Mononuclear cell (primary cell): ENCODE data around the gene HS3ST1. TPM values are rescaled to one million over a fixed set of nuclear protein-coding genes. Genes with fewer than 3 reads are reported as not detected.
"Not testable (repeated sequence)": the region's sequence is repeated elsewhere in the genome, so short reads cannot be mapped to it uniquely, and the experiment has no call there.

Source experiments
- H3K27me3 ChIP-seq: 2 replicates; pipeline ENCODE4 v1.6.0; 2011; ENCODE audit warnings: low read length, control low read depth; ENCODE audit not compliant: insufficient read depth
- H3K4me1 ChIP-seq: 2 replicates; pipeline ENCODE4 v1.5.1; 2011; ENCODE audit warnings: mild to moderate bottlenecking, low read length, control low read depth; ENCODE audit not compliant: insufficient read depth
- H3K4me3 ChIP-seq: 2 replicates; pipeline ENCODE4 v1.5.1; 2011; ENCODE audit warnings: mild to moderate bottlenecking, low read length, moderate library complexity
- H3K9me3 ChIP-seq: 2 replicates; pipeline ENCODE4 v1.5.1; 2011; ENCODE audit warnings: low read depth, mild to moderate bottlenecking, control low read depth, low read length
- total RNA-seq: library from RNA; depleted of rRNA; stranded (reverse); fragments of >200 nt; gene quantifications from one replicate; pipeline ENCODE4 v1.2.3, GENCODE V29; 2012

Gene HS3ST1
- total RNA-seq, 1 donor: 0.10 TPM

GRCh38 chr4:11397819-11398610 is 30.7 kb downstream of the HS3ST1 start:
- no peaks in the 10 kb centered on the region for H3K4me1 ChIP-seq
- H3K27me3 ChIP-seq: no peaks in the 10 kb centered on the region

GRCh38 chr4:11397146-11397545 is 31.5 kb downstream of the HS3ST1 start:
- Histone ChIP-seq H3K27me3 (no peaks in the 10 kb centered on the region), H3K4me3 (no peak overlapping the region), H3K4me1 (no peaks in the 10 kb centered on the region), H3K9me3 (no peaks in the 10 kb centered on the region)

More at GRCh38 chr4:11397819-11398610, 30.7 kb downstream of the HS3ST1 start:
- Histone ChIP-seq H3K4me3 (no peak overlapping the region), H3K9me3 (no peaks in the 10 kb centered on the region)

GRCh38 chr4:11393551-11393950 is 35.1 kb downstream of the HS3ST1 start:
- Histone ChIP-seq H3K4me1 (no peaks in the 10 kb centered on the region), H3K9me3 (no peaks in the 10 kb centered on the region), H3K27me3 (no peaks in the 10 kb centered on the region), H3K4me3 (no peak overlapping the region)

DNA sequence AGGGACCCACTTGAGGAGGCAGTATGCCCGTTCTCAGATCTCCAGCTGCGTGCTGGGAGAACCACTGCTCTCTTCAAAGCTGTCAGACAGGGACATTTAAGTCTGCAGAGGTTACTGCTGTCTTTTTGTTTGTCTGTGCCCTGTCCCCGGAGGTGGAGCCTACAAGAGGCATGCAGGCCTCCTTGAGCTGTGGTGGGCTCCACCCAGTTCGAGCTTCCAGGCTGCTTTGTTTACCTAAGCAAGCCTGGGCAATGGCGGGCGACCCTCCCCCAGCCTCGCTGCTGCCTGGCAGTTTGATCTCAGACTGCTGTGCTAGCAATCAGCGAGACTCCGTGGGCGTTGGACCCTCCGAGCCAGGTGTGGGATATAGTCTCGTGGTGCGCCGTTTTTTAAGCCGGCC is 44.6 kb downstream of the HS3ST1 start:
- not testable (repeated sequence) for H3K27me3 ChIP-seq, H3K4me3 ChIP-seq, H3K9me3 ChIP-seq, H3K4me1 ChIP-seq

- H3K4me1 ChIP-seq: no peaks in the 10 kb centered on the region
These were observed 52.1 kb downstream of the HS3ST1 start for GRCh38 chr4:11376571-11376970.

GRCh38 chr4:11376146-11376545 is 52.5 kb downstream of the HS3ST1 start:
- H3K9me3 ChIP-seq: no peaks in the 10 kb centered on the region
- H3K27me3 ChIP-seq: no peaks in the 10 kb centered on the region
- H3K4me3 ChIP-seq: no peak overlapping the region
- no peaks in the 10 kb centered on the region for H3K4me1 ChIP-seq

More at GRCh38 chr4:11376571-11376970, 52.1 kb downstream of the HS3ST1 start:
- no peaks in the 10 kb centered on the region for H3K27me3 ChIP-seq
- no peaks in the 10 kb centered on the region for H3K9me3 ChIP-seq
- no peak overlapping the region for H3K4me3 ChIP-seq

DNA sequence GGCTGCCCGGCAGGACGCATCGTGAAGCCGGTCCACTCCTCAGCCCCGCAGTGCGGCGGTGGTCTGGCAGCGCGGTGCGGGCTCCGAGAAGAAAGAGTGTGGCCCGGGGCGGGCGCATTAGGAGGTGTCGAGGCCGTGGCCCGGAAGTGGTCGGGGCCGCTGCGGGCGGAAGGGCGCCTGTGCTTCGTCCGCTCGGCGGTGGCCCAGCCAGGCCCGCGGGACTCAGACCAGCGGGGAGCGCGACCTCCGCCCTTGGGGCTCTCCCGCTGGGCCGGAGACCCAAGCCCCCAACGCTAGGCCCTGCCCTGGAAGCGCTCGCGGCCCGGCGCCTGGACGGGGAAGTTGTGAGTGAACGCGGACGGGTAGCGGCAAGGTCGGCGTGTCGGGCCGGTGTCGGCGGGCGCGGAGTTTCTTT is 60.0 kb downstream of the HS3ST1 start:
- H3K27me3 ChIP-seq: peaks cover 5% of the 10 kb centered on the region
- no peaks in the 10 kb centered on the region for H3K9me3 ChIP-seq
- H3K4me1 ChIP-seq: no peaks in the 10 kb centered on the region
- H3K4me3 ChIP-seq: no peak overlapping the region

DNA sequence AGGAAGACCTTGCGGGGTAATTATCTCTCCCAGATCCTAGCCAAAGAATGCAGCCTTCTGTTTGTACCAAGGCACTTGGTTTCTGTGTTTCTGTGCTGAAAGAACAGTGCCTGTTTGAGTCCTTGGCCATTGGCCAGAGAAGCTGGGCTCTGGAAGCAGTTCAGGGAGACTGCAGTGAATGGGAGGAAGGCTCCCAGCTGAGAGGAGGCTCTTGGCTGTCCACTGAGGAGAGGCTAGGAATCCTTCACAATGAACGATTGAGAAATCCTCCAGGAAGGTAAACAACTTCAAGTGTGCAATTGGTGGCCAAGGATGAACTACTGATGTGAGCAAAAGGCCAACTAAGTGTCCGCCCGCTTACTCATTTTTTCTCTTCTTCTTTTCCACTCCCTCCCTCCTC is 61.3 kb downstream of the HS3ST1 start:
- no peak overlapping the region for H3K4me3 ChIP-seq
- H3K9me3 ChIP-seq: no peaks in the 10 kb centered on the region
- no peaks in the 10 kb centered on the region for H3K4me1 ChIP-seq
- peaks cover 5% of the 10 kb centered on the region for H3K27me3 ChIP-seq

GRCh38 chr4:11366859-11367258 is 61.8 kb downstream of the HS3ST1 start:
- Histone ChIP-seq H3K4me3 (no peak overlapping the region), H3K9me3 (no peaks in the 10 kb centered on the region), H3K4me1 (no peaks in the 10 kb centered on the region), H3K27me3 (peaks cover 5% of the 10 kb centered on the region)

DNA sequence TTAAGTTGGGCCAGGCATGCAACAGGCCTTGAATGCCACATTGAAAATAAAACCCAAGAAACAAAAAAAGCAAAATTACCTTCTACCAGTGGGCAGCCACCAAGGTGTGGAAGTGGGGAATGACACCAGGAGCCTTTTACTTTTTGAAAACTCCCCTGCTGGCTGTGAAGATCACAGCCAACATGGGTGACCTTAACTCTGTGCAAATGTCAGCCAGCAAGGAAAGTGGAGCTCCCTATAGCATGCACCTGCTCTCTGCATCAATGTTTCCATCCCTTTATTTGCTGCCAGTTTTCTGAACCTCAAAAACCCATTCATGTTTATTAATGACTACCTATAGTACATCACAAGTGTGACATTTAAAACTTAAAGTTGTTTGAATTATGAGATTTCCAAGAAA is 63.7 kb downstream of the HS3ST1 start:
- no peaks in the 10 kb centered on the region for H3K4me1 ChIP-seq
- peaks cover 5% of the 10 kb centered on the region for H3K27me3 ChIP-seq
- H3K4me3 ChIP-seq: no peak overlapping the region
- H3K9me3 ChIP-seq: no peaks in the 10 kb centered on the region

DNA sequence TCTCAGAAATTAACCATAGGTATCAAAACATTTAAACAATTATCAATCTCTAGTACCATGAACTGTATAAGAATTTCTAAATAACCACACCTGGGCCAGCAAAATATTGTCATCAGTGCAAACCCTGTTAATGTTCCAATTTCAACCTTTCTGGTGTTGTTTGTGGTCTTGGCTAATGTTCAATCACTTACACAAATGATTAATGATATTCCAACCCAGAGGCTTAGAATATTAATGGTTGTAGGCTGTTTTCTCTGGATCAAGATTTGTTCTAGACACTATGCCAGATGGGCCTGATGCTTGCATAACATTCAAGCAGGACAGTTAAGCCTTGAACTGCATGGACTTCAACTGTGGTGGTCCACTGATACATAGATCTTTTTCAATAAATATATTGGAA is 69.1 kb downstream of the HS3ST1 start:
- no peaks in the 10 kb centered on the region for H3K9me3 ChIP-seq
- no peak overlapping the region for H3K4me3 ChIP-seq
- H3K27me3 ChIP-seq: no peaks in the 10 kb centered on the region
- no peaks in the 10 kb centered on the region for H3K4me1 ChIP-seq

- Histone ChIP-seq H3K9me3 (no peaks in the 10 kb centered on the region), H3K4me3 (no peak overlapping the region), H3K27me3 (no peaks in the 10 kb centered on the region), H3K4me1 (no peaks in the 10 kb centered on the region)
These were observed 73.5 kb downstream of the HS3ST1 start for GRCh38 chr4:11355226-11355625.

GRCh38 chr4:11354531-11354930 is 74.2 kb downstream of the HS3ST1 start:
- Histone ChIP-seq H3K4me3 (no peak overlapping the region), H3K27me3 (no peaks in the 10 kb centered on the region), H3K9me3 (no peaks in the 10 kb centered on the region), H3K4me1 (no peaks in the 10 kb centered on the region)

DNA sequence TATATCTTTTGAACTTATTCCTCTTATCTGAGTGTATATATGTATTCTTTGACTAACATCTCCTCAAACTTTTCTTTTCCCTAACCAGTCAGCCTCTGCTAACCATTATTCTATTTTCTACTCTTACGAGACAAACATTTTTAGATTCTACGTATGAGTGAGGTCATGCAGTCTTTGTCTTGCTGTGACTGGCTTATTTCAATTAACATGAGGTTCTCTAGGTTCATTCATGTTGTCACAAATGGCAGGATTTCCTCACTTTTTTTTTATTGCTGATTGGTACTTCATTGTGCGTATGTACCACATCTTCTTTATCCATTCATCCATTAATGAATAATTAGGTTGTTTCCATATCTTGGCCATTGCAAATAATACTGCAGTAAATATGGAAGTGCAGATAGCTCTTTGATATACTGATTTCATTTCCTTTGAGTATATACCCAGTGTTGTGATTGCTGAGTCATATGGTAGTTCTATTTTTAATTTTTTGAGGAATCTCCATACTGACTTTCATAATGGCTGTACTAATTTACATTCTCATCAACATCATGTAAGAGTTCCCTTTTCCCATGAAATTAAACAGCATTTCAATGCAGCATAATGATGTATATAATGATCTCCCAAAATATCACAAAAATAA is 80.1 kb downstream of the HS3ST1 start:
- Histone ChIP-seq H3K27me3 (no peaks in the 10 kb centered on the region), H3K9me3 (no peaks in the 10 kb centered on the region), H3K4me3 (no peak overlapping the region), H3K4me1 (no peaks in the 10 kb centered on the region)

GRCh38 chr4:11344916-11345315 is 83.8 kb downstream of the HS3ST1 start:
- H3K4me1 ChIP-seq: peaks cover 7% of the 10 kb centered on the region
- no peaks in the 10 kb centered on the region for H3K27me3 ChIP-seq
- H3K9me3 ChIP-seq: no peaks in the 10 kb centered on the region
- no peak overlapping the region for H3K4me3 ChIP-seq

DNA sequence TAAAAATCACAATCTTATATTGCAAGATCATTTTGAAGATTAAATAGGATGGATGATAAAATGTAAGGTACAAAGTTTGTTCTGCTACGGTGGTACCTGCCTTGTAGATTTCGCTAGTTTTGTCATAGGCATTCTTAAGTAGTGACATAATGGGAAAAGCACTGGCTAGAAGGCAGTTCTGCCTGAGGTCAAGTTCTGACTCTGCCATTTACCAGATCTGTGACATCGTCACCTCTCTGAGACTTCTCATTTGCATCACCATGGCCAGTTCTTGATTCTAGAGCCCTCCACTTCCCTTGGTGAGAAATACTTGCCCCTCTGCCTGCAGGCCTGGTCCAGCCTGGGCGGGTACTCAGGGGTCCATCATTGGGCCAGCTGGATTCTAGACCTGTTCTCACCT is 85.2 kb downstream of the HS3ST1 start:
- Histone ChIP-seq H3K4me1 (peaks cover 16% of the 10 kb centered on the region), H3K9me3 (no peaks in the 10 kb centered on the region), H3K27me3 (no peaks in the 10 kb centered on the region), H3K4me3 (no peak overlapping the region)
